Keratinocyte (primary cell): ENCODE measurements around the gene CDAN1. TPM values are rescaled to one million over a fixed set of nuclear protein-coding genes. Genes with fewer than 3 reads are reported as not detected.

Experiments
- DNase-seq: peaks from one replicate; pipeline ENCODE4 v3.0.0-alpha.2; 2011; ENCODE audit warnings: low read depth, missing footprints, low spot score
- FAIRE-seq: peaks from 2 replicates; lab custom pipeline; 2011; peaks lifted over from hg19 to GRCh38; lab: Jason Lieb, UNC
- H2AFZ ChIP-seq: 2 replicates; pipeline ENCODE4 v1.6.0; 2012; ENCODE audit warnings: low read length, control low read depth, inconsistent platforms; ENCODE audit not compliant: control insufficient read depth
- H3K27ac ChIP-seq: 2 replicates; pipeline ENCODE4 v1.5.1; 2011; ENCODE audit warnings: low read length; ENCODE audit not compliant: control insufficient read depth, insufficient read depth
- H3K27me3 ChIP-seq: 3 replicates; pipeline ENCODE4 v1.6.0; 2011; ENCODE audit warnings: low read length; ENCODE audit not compliant: control insufficient read depth, insufficient read depth; ENCODE audit errors: extremely low read depth
- H3K36me3 ChIP-seq, 2 experiments: 2 replicates in 1 of 2; 3 replicates in 1 of 2; pipeline ENCODE4 v1.5.1; 2011; ENCODE audit warnings: low read length in 2 of 2, mild to moderate bottlenecking in 1 of 2; ENCODE audit not compliant: control insufficient read depth in 2 of 2, insufficient read depth in 2 of 2; ENCODE audit errors: extremely low read depth in 1 of 2
- H3K4me1 ChIP-seq: 3 replicates; pipeline ENCODE4 v1.5.1; 2011; ENCODE audit warnings: low read length; ENCODE audit not compliant: control insufficient read depth, insufficient read depth; ENCODE audit errors: extremely low read depth
- H3K4me2 ChIP-seq: 3 replicates; pipeline ENCODE4 v1.6.0; 2011; ENCODE audit warnings: low read depth, low read length; ENCODE audit not compliant: control insufficient read depth, insufficient read depth; ENCODE audit errors: extremely low read depth
- H3K4me3 ChIP-seq, 3 experiments: fragments of 200-600 bp in 1 of 3; sonication (generic) in 1 of 3; 2 replicates in 2 of 3; 3 replicates in 1 of 3; pipeline ENCODE4 v1.5.1; 2011 to 2016; ENCODE audit warnings: low read length in 3 of 3, mild to moderate bottlenecking in 3 of 3, control low read depth in 2 of 3, inconsistent platforms in 1 of 3, low read depth in 1 of 3, mixed read lengths in 1 of 3, mixed run types in 1 of 3, moderate library complexity in 1 of 3; ENCODE audit not compliant: control insufficient read depth in 2 of 3, insufficient read depth in 2 of 3; ENCODE audit errors: extremely low read depth in 1 of 3
- H3K79me2 ChIP-seq: 2 replicates; pipeline ENCODE4 v1.6.0; 2012; ENCODE audit warnings: low read length; ENCODE audit not compliant: control insufficient read depth, insufficient read depth
- H3K9ac ChIP-seq: 3 replicates; pipeline ENCODE4 v1.6.0; 2011; ENCODE audit warnings: low read length; ENCODE audit not compliant: control insufficient read depth, insufficient read depth; ENCODE audit errors: extremely low read depth
- H3K9me1 ChIP-seq: 3 replicates; pipeline ENCODE4 v1.6.0; 2011; ENCODE audit warnings: low read length; ENCODE audit not compliant: control insufficient read depth, insufficient read depth; ENCODE audit errors: extremely low read depth
- H3K9me3 ChIP-seq: 2 replicates; pipeline ENCODE4 v1.5.1; 2012; ENCODE audit warnings: low read depth, low read length; ENCODE audit not compliant: control insufficient read depth
- H4K20me1 ChIP-seq: 3 replicates; pipeline ENCODE4 v1.6.0; 2011; ENCODE audit warnings: low read length; ENCODE audit not compliant: control insufficient read depth, insufficient read depth; ENCODE audit errors: extremely low read depth
- EZH2 ChIP-seq: IDR thresholded peaks from one replicate; pipeline ENCODE4 v1.6.1; 2012; ENCODE audit warnings: inconsistent platforms, mild to moderate bottlenecking, low read length, moderate library complexity
- dilution Hi-C: fragments of 300-500 bp; cut with MboI; formaldehyde crosslinking; loops from one replicate; pipeline ENCODE4 v1.7.0; 2020; ENCODE audit warnings: low sequenced_read_pairs; ENCODE audit not compliant: extremely low pct_ligation_motif_present
- polyA plus RNA-seq, 5 experiments: library from polyadenylated mRNA; depleted of rRNA in 3 of 5; stranded (reverse) in 3 of 5; stranded (forward) in 1 of 5; unstranded in 1 of 5; fragments of >200 nt; gene quantifications; 1 replicate in 1 of 5; 2 replicates in 3 of 5; 3 replicates in 1 of 5; pipeline versions ENCODE4 v1.2.1 to v1.2.3, GENCODE V29; 2011 to 2012; ENCODE audit warnings: missing spikeins in 2 of 5, low read depth in 1 of 5, low replicate concordance in 1 of 5
- TF ChIP-seq, protein P1 (sequence below), 3 experiments: IDR thresholded peaks in 1 of 3; conservative IDR thresholded peaks in 1 of 3; optimal IDR thresholded peaks in 1 of 3; 2 replicates in 2 of 3; 3 replicates in 1 of 3; pipeline versions ENCODE3 to v1.5.1; 2011; ENCODE audit warnings: low read length in 3 of 3, mild to moderate bottlenecking in 3 of 3, moderate library complexity in 2 of 3, control low read depth in 1 of 3, inconsistent platforms in 1 of 3; ENCODE audit not compliant: insufficient read depth in 2 of 3; ENCODE audit errors: extremely low read depth in 1 of 3

Gene CDAN1
- polyA plus RNA-seq, 1 donor (not counting 4 experiments of a cell fraction or from before 2014, with no cell fraction given), result 3.8 TPM

DNA sequence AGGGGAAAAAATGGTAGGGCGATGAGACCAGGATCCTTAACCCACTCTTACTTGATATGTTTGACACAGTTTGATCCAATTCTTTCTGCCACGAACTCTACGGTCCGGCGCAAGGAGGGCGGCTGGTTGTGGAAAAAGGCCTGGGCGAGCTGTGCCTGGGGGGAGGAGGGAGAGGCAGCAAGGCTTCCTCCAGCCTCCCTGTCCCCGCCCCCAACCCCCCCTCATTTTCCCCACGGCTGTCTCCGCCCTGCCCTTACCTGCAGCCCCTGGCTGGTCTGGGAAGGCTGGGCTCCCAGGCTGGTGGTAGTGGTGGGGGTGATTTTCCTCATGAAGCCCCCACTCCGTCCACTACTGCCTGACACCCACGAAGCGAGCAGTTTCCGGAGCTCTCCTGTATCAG is 8.0 kb downstream of the CDAN1 start:
- H2AFZ ChIP-seq, result no peak overlapping the region
- no peaks in the 10 kb centered on the region for H4K20me1 ChIP-seq
- no peaks in the 10 kb centered on the region for H3K79me2 ChIP-seq
- no peak overlapping the region for H3K27ac ChIP-seq
- peaks cover 43 to 57% of the 10 kb centered on the region in 2 experiments for H3K36me3 ChIP-seq
- no peaks in the 10 kb centered on the region for H3K9me1 ChIP-seq
- TF ChIP-seq, protein P1, sequence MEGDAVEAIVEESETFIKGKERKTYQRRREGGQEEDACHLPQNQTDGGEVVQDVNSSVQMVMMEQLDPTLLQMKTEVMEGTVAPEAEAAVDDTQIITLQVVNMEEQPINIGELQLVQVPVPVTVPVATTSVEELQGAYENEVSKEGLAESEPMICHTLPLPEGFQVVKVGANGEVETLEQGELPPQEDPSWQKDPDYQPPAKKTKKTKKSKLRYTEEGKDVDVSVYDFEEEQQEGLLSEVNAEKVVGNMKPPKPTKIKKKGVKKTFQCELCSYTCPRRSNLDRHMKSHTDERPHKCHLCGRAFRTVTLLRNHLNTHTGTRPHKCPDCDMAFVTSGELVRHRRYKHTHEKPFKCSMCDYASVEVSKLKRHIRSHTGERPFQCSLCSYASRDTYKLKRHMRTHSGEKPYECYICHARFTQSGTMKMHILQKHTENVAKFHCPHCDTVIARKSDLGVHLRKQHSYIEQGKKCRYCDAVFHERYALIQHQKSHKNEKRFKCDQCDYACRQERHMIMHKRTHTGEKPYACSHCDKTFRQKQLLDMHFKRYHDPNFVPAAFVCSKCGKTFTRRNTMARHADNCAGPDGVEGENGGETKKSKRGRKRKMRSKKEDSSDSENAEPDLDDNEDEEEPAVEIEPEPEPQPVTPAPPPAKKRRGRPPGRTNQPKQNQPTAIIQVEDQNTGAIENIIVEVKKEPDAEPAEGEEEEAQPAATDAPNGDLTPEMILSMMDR (optimal IDR thresholded peaks at IDR 0.05 in 1 of 3, IDR thresholded peaks at IDR 0.05 in 1 of 3, conservative IDR thresholded peaks at IDR 0.05 in 1 of 3; ENCODE audit: extremely low read depth in 1 of 3, insufficient read depth in 2 of 3, low read length in 3 of 3), result no peak
- no peak for TF ChIP-seq EZH2
- FAIRE-seq, result no peak
- dilution Hi-C loops, result no loop called here
- H3K9ac ChIP-seq, result no peak overlapping the region
- no peak overlapping the region for H3K4me3 ChIP-seq
- no peak for DNase-seq
- H3K27me3 ChIP-seq, result no peaks in the 10 kb centered on the region
- H3K4me2 ChIP-seq, result no peak overlapping the region
- H3K4me1 ChIP-seq, result no peaks in the 10 kb centered on the region
- H3K9me3 ChIP-seq, result no peaks in the 10 kb centered on the region

DNA sequence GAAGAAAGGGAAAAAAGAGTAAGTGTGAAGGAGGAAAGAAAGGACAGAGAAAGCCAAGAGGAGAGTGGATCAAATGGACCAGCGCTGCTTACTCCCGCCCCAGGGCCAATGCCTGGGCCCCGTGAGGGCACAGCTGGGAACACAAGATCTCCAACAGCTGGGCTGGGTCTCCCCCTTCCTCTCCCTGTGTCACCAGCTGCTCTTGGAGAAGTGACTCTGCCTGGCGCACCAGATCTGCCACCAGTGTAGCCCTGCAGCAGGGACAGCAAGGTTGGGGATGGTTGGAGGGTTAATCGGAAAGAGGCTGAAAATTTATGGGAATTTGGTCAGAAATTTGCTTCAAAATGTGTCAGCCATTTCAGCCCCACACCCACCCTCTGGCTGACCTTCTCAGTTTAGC is 8.4 kb downstream of the CDAN1 start:
- no peak overlapping the region for H3K27ac ChIP-seq
- H3K4me2 ChIP-seq, result no peak overlapping the region
- TF ChIP-seq, protein P1 (optimal IDR thresholded peaks at IDR 0.05 in 1 of 3, IDR thresholded peaks at IDR 0.05 in 1 of 3, conservative IDR thresholded peaks at IDR 0.05 in 1 of 3; ENCODE audit: extremely low read depth in 1 of 3, insufficient read depth in 2 of 3, low read length in 3 of 3), result no peak
- TF ChIP-seq EZH2, result no peak
- H3K79me2 ChIP-seq, result no peaks in the 10 kb centered on the region
- H3K4me3 ChIP-seq, result no peak overlapping the region
- DNase-seq (no peak), FAIRE-seq (no peak)
- no peaks in the 10 kb centered on the region for H3K9me1 ChIP-seq
- H3K4me1 ChIP-seq, result no peaks in the 10 kb centered on the region
- no peak overlapping the region for H2AFZ ChIP-seq
- no peak overlapping the region for H3K9ac ChIP-seq
- no peaks in the 10 kb centered on the region for H3K27me3 ChIP-seq
- no peaks in the 10 kb centered on the region for H3K9me3 ChIP-seq
- dilution Hi-C loops, result no loop called here
- H3K36me3 ChIP-seq, result peaks cover 43 to 56% of the 10 kb centered on the region in 2 experiments
- no peaks in the 10 kb centered on the region for H4K20me1 ChIP-seq
